ENCODE data around the gene MRPL45. TPM values are rescaled to one million over a fixed set of nuclear protein-coding genes. Genes with fewer than 3 reads are reported as not detected.

The MRPL45 gene
- total RNA-seq, 1 experiment from 2014 or later, result 60.3 TPM

DNA sequence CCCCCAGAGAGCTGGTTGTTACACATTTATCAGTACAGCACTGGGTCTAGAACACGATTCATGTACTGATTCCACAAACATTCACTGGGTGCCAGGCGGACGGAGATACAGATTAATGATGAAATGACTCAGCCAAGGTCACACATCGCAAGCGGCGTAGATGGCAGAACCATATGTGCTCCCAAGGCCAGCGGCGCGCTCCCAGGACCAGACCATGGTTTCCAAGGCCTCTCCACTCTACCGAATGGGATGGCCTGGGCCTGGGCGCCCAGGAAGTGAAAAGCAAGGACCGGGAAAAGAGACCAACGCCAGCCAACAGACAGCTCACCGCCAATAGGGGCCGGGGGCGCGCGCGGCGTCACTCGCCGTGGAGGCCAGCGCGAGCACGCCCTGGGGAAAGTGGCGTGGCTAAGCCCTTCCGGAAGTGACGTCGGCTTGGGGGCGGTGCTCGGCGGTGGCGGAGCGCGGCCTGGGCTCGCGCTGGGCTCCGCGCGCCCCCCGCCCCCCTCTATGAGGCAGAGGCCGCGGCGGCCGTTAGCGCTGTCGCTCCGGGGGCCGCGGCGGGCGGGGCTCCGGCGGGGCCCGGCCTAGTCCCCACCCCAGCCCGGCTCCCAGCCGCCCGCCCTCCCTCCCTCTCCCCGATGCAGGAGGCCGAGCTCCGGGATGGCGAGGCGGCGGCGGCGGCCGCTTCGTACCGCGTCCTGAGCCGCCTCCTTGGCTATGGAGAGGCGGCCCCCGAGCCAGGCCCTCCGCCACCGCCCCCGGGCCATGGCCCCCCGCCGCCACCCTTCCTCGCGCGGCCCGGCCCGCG lies 54.6 kb downstream of the MRPL45 start, which contains the start of gene SOCS7 (continued):
- TF ChIP-seq AFF4 (CRISPR knock-in tag; IDR thresholded peaks at IDR 0.05; ENCODE audit: borderline replicate concordance) (no peak), ESRRA (CRISPR knock-in tag; IDR thresholded peaks at IDR 0.05; ENCODE audit: borderline replicate concordance) (no peak), ZNF232 (CRISPR knock-in tag; IDR thresholded peaks at IDR 0.05) (no peak), USF1 (CRISPR knock-in tag; IDR thresholded peaks at IDR 0.05) (no peak), NFE2L1 (CRISPR knock-in tag; IDR thresholded peaks at IDR 0.05) (no peak), SMAD3 (CRISPR knock-in tag; IDR thresholded peaks at IDR 0.05; ENCODE audit: borderline replicate concordance) (no peak), ZSCAN18 (CRISPR knock-in tag; IDR thresholded peaks at IDR 0.05) (no peak), PRRX2 (CRISPR knock-in tag; IDR thresholded peaks at IDR 0.05) (no peak), MYBL2 (CRISPR knock-in tag; IDR thresholded peaks at IDR 0.05) (no peak), NR3C1 (CRISPR knock-in tag; conservative IDR thresholded peaks at IDR 0.05; ENCODE audit: low read depth) (no peak), ELF4 (CRISPR knock-in tag; IDR thresholded peaks at IDR 0.05; ENCODE audit: low read depth) (no peak), ETV6 (CRISPR knock-in tag; IDR thresholded peaks at IDR 0.05) (peak; percentile 73)
- TF ChIP-seq, protein P1, sequence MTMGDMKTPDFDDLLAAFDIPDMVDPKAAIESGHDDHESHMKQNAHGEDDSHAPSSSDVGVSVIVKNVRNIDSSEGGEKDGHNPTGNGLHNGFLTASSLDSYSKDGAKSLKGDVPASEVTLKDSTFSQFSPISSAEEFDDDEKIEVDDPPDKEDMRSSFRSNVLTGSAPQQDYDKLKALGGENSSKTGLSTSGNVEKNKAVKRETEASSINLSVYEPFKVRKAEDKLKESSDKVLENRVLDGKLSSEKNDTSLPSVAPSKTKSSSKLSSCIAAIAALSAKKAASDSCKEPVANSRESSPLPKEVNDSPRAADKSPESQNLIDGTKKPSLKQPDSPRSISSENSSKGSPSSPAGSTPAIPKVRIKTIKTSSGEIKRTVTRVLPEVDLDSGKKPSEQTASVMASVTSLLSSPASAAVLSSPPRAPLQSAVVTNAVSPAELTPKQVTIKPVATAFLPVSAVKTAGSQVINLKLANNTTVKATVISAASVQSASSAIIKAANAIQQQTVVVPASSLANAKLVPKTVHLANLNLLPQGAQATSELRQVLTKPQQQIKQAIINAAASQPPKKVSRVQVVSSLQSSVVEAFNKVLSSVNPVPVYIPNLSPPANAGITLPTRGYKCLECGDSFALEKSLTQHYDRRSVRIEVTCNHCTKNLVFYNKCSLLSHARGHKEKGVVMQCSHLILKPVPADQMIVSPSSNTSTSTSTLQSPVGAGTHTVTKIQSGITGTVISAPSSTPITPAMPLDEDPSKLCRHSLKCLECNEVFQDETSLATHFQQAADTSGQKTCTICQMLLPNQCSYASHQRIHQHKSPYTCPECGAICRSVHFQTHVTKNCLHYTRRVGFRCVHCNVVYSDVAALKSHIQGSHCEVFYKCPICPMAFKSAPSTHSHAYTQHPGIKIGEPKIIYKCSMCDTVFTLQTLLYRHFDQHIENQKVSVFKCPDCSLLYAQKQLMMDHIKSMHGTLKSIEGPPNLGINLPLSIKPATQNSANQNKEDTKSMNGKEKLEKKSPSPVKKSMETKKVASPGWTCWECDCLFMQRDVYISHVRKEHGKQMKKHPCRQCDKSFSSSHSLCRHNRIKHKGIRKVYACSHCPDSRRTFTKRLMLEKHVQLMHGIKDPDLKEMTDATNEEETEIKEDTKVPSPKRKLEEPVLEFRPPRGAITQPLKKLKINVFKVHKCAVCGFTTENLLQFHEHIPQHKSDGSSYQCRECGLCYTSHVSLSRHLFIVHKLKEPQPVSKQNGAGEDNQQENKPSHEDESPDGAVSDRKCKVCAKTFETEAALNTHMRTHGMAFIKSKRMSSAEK (CRISPR knock-in tag; IDR thresholded peaks at IDR 0.05; ENCODE audit: borderline replicate concordance), result no peak
- TF ChIP-seq, protein P2, sequence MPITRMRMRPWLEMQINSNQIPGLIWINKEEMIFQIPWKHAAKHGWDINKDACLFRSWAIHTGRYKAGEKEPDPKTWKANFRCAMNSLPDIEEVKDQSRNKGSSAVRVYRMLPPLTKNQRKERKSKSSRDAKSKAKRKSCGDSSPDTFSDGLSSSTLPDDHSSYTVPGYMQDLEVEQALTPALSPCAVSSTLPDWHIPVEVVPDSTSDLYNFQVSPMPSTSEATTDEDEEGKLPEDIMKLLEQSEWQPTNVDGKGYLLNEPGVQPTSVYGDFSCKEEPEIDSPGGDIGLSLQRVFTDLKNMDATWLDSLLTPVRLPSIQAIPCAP (CRISPR knock-in tag; IDR thresholded peaks at IDR 0.05), result no peak
- TF ChIP-seq, protein P3, sequence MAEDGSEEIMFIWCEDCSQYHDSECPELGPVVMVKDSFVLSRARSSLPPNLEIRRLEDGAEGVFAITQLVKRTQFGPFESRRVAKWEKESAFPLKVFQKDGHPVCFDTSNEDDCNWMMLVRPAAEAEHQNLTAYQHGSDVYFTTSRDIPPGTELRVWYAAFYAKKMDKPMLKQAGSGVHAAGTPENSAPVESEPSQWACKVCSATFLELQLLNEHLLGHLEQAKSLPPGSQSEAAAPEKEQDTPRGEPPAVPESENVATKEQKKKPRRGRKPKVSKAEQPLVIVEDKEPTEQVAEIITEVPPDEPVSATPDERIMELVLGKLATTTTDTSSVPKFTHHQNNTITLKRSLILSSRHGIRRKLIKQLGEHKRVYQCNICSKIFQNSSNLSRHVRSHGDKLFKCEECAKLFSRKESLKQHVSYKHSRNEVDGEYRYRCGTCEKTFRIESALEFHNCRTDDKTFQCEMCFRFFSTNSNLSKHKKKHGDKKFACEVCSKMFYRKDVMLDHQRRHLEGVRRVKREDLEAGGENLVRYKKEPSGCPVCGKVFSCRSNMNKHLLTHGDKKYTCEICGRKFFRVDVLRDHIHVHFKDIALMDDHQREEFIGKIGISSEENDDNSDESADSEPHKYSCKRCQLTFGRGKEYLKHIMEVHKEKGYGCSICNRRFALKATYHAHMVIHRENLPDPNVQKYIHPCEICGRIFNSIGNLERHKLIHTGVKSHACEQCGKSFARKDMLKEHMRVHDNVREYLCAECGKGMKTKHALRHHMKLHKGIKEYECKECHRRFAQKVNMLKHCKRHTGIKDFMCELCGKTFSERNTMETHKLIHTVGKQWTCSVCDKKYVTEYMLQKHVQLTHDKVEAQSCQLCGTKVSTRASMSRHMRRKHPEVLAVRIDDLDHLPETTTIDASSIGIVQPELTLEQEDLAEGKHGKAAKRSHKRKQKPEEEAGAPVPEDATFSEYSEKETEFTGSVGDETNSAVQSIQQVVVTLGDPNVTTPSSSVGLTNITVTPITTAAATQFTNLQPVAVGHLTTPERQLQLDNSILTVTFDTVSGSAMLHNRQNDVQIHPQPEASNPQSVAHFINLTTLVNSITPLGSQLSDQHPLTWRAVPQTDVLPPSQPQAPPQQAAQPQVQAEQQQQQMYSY (CRISPR knock-in tag; IDR thresholded peaks at IDR 0.05), result no peak
- TF ChIP-seq, protein P4, sequence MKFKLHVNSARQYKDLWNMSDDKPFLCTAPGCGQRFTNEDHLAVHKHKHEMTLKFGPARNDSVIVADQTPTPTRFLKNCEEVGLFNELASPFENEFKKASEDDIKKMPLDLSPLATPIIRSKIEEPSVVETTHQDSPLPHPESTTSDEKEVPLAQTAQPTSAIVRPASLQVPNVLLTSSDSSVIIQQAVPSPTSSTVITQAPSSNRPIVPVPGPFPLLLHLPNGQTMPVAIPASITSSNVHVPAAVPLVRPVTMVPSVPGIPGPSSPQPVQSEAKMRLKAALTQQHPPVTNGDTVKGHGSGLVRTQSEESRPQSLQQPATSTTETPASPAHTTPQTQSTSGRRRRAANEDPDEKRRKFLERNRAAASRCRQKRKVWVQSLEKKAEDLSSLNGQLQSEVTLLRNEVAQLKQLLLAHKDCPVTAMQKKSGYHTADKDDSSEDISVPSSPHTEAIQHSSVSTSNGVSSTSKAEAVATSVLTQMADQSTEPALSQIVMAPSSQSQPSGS (CRISPR knock-in tag; IDR thresholded peaks at IDR 0.05; ENCODE audit: borderline replicate concordance, low read depth), result no peak
- TF ChIP-seq, protein P5, sequence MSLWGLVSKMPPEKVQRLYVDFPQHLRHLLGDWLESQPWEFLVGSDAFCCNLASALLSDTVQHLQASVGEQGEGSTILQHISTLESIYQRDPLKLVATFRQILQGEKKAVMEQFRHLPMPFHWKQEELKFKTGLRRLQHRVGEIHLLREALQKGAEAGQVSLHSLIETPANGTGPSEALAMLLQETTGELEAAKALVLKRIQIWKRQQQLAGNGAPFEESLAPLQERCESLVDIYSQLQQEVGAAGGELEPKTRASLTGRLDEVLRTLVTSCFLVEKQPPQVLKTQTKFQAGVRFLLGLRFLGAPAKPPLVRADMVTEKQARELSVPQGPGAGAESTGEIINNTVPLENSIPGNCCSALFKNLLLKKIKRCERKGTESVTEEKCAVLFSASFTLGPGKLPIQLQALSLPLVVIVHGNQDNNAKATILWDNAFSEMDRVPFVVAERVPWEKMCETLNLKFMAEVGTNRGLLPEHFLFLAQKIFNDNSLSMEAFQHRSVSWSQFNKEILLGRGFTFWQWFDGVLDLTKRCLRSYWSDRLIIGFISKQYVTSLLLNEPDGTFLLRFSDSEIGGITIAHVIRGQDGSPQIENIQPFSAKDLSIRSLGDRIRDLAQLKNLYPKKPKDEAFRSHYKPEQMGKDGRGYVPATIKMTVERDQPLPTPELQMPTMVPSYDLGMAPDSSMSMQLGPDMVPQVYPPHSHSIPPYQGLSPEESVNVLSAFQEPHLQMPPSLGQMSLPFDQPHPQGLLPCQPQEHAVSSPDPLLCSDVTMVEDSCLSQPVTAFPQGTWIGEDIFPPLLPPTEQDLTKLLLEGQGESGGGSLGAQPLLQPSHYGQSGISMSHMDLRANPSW (CRISPR knock-in tag; conservative IDR thresholded peaks at IDR 0.05; ENCODE audit: low read depth), result no peak
